ENCODE results near the gene CCNF.

DNA sequence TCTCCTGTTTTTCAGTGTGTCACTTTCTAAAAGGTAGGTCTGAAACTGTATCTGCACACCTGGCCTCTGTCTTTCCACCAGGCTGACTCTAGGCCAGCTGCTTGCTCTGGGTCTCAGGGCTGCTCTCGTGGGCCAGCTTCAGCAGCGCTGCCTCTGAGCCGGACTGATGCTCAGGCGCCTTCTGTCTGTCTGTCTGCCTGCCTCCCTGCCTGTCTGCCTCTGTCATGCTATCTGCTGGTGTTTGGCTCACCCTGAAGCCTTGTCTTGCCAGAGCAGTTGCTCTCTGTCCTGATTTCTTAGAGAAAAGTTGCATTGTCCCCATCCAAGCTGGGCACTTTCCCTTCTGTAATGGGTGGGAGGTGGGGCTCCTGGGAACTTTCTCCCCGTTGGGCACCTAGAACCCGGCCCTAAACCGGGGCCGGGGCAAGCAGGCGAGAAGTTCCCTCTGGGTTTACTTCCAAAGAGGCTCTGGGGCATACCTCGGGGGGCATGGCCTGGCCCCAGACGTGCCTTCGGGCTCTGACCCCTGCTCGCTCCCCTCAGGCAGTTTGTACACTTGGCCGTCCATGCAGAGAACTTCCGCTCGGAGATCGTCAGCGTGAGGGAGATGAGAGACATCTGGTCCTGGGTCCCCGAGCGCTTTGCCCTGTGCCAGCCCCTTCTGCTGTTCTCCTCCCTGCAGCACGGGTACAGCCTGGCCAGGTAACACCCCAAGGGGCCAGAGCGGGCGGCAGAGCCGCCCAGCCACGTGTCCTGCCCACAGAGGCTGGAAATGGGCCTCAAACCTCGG, 68.6 kb downstream of the CCNF start:
- TF ChIP-seq CTCF (IDR thresholded peaks at IDR 0.05) (no peak), POLR2A (IDR thresholded peaks at IDR 0.05) (no peak), EP300 (IDR thresholded peaks at IDR 0.05) (no peak)
